Middle frontal gyrus (tissue), 1 donor: ENCODE measurements around the gene NDUFC1.

Experiments
- DNase-seq: peaks from one replicate; pipeline ENCODE4 v3.0.0-alpha.2; 2015; ENCODE audit warnings: low spot score; ENCODE audit errors: extremely low spot score

Gene NDUFC1

GRCh38 chr4:139247700-139248238 lies 54.5 kb downstream of the NDUFC1 start:
- DNase-seq, result no peak

- DNase-seq, result no peak
Measured at GRCh38 chr4:139247241-139247640, 55.0 kb downstream of the NDUFC1 start.

GRCh38 chr4:139246166-139246565 lies 56.1 kb downstream of the NDUFC1 start:
- DNase-seq, result no peak

- no peak for DNase-seq
Measured at GRCh38 chr4:139245590-139245989, 56.7 kb downstream of the NDUFC1 start.

- DNase-seq, result no peak
Measured at GRCh38 chr4:139243448-139244365, 58.6 kb downstream of the NDUFC1 start.

- no peak for DNase-seq
Measured at GRCh38 chr4:139242511-139243051, 59.7 kb downstream of the NDUFC1 start.

- DNase-seq, result no peak
Measured at GRCh38 chr4:139241784-139242151, 60.5 kb downstream of the NDUFC1 start.

- DNase-seq, result no peak
Measured at GRCh38 chr4:139241086-139241783, 61.0 kb downstream of the NDUFC1 start.
